Activated CD4-positive, alpha-beta T cell treated with anti-CD3 and anti-CD28 coated beads, Interleukin-2, amount 10 ng/mL, durations not matched to agents 24 days and 14 days (primary cell): ENCODE data around the gene ANKRD44. TPM values are rescaled to one million over a fixed set of nuclear protein-coding genes. Genes with fewer than 3 reads are reported as not detected.

Source experiments
- DNase-seq: peaks from one replicate; pipeline ENCODE4 v3.0.0; 2022
- H3K27ac Mint-ChIP-seq: one replicate; pipeline ENCODE4 v1.8.0; 2022; ENCODE audit warnings: mild to moderate bottlenecking, mixed read lengths
- H3K27me3 Mint-ChIP-seq: one replicate; pipeline ENCODE4 v1.8.0; 2022; ENCODE audit warnings: mixed read lengths
- H3K36me3 Mint-ChIP-seq: one replicate; pipeline ENCODE4 v1.8.0; 2022; ENCODE audit warnings: low read depth, mild to moderate bottlenecking, mixed read lengths
- H3K4me1 Mint-ChIP-seq: one replicate; pipeline ENCODE4 v1.8.0; 2021; ENCODE audit warnings: mixed read lengths
- H3K4me3 Mint-ChIP-seq: one replicate; pipeline ENCODE4 v1.8.0; 2022; ENCODE audit warnings: mild to moderate bottlenecking, moderate library complexity, mixed read lengths
- H3K9me3 Mint-ChIP-seq: one replicate; pipeline ENCODE4 v1.8.0; 2021; ENCODE audit warnings: mixed read lengths
- intact Hi-C: fragments of 100-400 bp; cut with micrococcal nuclease; formaldehyde crosslinking; loops from one replicate; pipeline ENCODE4 v1.15.1; 2023
- total RNA-seq: library from RNA; stranded (reverse); gene quantifications from 2 replicates; pipeline ENCODE4 v1.2.3, GENCODE V29; 2022

ANKRD44 gene
- total RNA-seq, 1 donor from 2014 or later: 147 TPM

DNA sequence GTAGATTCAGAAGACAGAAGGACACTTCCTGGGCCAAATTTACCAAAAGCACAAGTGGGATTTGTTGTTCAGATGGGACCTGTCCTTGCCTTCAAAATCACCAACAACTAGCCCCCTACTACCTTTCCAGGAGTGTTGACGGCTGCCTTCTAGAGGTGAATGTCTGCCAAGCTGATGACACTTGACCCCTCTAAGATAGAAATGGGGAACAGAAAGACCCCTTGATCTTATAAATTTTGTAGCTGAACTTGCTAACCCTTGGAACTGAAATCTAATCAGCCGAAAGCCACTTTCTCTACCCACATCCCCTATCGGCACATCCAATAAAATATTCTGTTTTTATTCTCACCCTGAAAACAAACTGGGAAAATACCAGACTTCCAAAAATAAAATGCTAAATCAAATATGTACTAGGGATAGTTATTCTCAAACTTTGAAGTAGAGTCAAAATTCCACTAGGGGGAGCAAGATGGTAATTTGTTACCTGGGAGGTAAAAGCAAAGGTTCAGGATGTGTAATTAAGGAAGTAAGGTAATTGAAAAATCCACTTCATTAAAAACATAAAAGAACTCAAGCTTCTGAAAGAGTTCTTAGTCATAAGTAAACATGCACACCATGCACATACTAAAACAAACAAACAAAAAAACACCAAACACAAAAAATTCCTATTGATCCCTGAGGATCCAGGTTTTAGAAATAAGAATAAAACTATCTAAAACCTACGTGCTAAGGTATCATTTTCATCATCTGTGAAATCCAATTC, 119.2 kb downstream of the ANKRD44 start:
- Mint-ChIP-seq H3K36me3 (peaks cover 12% of the 10 kb centered on the region), H3K27me3 (no peaks in the 10 kb centered on the region), H3K4me3 (no peak overlapping the region), H3K9me3 (no peaks in the 10 kb centered on the region), H3K4me1 (peaks cover 68% of the 10 kb centered on the region), H3K27ac (peak overlapping the region; percentile 69)
- DNase-seq: peak; percentile 73
- intact Hi-C loops: loop anchor here (1.0 to 2.0 kb wide), 3 partner anchors 79 to 187 kb away; no protein-coding TSS in a partner anchor

DNA sequence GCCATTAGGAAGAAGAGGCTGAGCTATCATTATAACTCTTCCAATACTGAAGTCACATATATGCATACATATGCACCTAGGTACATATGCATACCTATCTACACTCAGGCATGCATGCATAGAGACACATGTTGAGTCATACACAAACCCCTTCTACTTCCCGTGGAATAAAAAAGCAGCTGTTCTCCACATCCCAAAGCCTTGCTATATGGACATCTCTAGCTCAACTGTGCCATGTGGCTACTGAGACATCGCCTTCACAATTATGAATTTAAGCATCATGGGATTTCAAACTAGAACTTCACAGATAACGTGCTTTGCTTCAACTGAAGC, 120.5 kb downstream of the ANKRD44 start:
- peaks cover 23% of the 10 kb centered on the region for H3K36me3 Mint-ChIP-seq
- peaks cover 64% of the 10 kb centered on the region for H3K4me1 Mint-ChIP-seq
- H3K9me3 Mint-ChIP-seq: no peaks in the 10 kb centered on the region
- DNase-seq: no peak
- H3K4me3 Mint-ChIP-seq: no peak overlapping the region
- H3K27ac Mint-ChIP-seq: no peak overlapping the region
- H3K27me3 Mint-ChIP-seq: no peaks in the 10 kb centered on the region
- intact Hi-C loops: loop anchor here (2.0 kb wide), 1 partner anchor 77 kb away; no protein-coding TSS in a partner anchor

DNA sequence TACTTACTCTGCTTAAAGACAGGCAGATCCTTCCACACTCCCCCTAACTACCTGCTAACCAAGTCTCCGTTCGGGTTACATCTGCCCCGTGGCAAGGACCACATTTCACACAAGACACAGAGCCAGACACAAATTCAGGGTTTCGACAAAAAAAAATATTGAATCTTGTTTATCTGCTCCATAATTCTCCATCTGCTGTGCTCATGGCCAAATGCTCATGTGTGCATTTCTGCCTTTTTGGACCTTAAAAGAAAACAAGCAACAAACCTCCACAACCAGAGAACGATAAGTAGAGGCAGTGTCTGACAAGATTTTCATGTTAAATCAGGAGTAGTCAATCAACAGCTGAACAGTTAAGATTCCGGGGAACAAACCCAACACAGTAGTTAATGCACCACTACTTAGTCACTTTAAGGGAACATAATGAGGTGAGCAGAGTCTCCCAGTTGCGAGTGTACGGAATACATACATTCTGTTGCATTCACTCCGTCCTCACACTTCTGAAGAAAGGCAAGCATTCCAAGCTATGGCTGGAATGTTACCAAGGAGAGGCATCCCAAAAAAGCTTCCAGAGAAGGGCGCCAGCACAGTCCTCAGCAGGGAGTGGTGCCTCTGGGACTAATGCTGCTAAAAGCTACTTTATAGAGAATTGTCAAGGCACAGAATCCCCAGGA, 121.0 kb downstream of the ANKRD44 start:
- H3K36me3 Mint-ChIP-seq: peaks cover 24% of the 10 kb centered on the region
- no peaks in the 10 kb centered on the region for H3K27me3 Mint-ChIP-seq
- peak overlapping the region; percentile 35 for H3K27ac Mint-ChIP-seq
- H3K4me1 Mint-ChIP-seq: peaks cover 62% of the 10 kb centered on the region
- H3K4me3 Mint-ChIP-seq: no peak overlapping the region
- DNase-seq: no peak
- H3K9me3 Mint-ChIP-seq: no peaks in the 10 kb centered on the region
- intact Hi-C loops: loop anchor here (2.0 kb wide), 1 partner anchor 77 kb away; no protein-coding TSS in a partner anchor

GRCh38 chr2:197185676-197186075, 124.9 kb downstream of the ANKRD44 start:
- Mint-ChIP-seq H3K4me1 (peaks cover 54% of the 10 kb centered on the region), H3K27me3 (no peaks in the 10 kb centered on the region), H3K36me3 (peaks cover 52% of the 10 kb centered on the region), H3K9me3 (no peaks in the 10 kb centered on the region), H3K27ac (peak overlapping the region; percentile 52), H3K4me3 (no peak overlapping the region)
- DNase-seq: no peak
- intact Hi-C loops: no loop called here

DNA sequence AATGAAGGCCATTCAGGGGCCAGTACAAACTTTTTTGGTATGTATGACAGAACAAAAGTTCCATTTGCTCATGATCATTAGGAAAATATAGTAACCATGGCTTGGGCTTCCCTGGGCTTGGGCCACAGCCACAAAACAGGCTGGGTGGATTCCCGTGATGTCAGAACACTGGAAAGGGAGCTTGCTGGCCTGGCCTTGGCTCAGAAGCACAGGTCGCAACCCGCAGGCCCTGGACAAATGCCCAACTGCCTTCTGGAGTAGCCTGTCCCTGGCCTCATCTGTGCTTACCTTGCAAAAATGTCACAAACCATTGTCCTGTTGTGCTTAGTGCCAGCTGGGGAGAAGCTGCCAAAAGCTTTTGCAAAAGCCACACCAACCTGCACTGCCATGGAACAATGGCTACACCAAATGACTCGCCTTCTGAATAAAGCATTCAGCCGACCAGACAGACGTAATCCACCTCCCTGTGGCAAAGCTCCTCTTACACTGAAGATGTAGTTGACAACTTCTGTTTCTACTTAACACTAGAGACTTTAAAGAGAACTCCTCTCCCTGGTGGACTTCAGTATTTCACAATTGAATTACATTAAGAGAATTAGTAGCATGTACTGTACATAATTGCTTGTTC, 125.5 kb downstream of the ANKRD44 start:
- peaks cover 56% of the 10 kb centered on the region for H3K4me1 Mint-ChIP-seq
- no peak for DNase-seq
- intact Hi-C loops: loop anchor here (5.0 kb wide), 1 partner anchor 38 kb away; no protein-coding TSS in a partner anchor
- H3K27ac Mint-ChIP-seq: peak overlapping the region; percentile 52
- no peaks in the 10 kb centered on the region for H3K27me3 Mint-ChIP-seq
- peaks cover 55% of the 10 kb centered on the region for H3K36me3 Mint-ChIP-seq
- H3K9me3 Mint-ChIP-seq: no peaks in the 10 kb centered on the region
- H3K4me3 Mint-ChIP-seq: no peak overlapping the region

DNA sequence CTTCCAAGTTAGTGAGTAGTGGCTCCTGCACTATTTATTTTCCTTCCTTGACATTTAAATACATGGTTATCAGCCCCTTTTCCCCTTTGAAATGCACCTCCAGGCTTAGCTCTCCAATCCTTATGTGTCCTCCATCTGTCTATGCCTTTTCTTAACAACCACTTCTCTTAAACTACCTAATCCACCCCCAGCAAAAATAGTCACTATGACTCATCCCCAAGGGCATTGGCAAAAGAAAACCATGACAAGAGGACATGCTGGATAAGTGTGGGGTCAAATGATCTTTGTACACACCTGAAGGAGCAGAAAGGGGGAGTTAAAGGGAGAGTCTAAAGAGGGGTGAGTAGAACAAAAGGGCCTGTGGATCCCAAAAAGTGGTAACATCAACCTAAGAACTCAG, 127.2 kb downstream of the ANKRD44 start:
- Mint-ChIP-seq H3K27ac (peak overlapping the region; percentile 14), H3K4me1 (peaks cover 41% of the 10 kb centered on the region), H3K36me3 (peaks cover 58% of the 10 kb centered on the region), H3K4me3 (no peak overlapping the region), H3K9me3 (no peaks in the 10 kb centered on the region), H3K27me3 (no peaks in the 10 kb centered on the region)
- DNase-seq: no peak
- intact Hi-C loops: loop anchor here (5.0 kb wide), 1 partner anchor 36 kb away; no protein-coding TSS in a partner anchor

GRCh38 chr2:197182668-197183067, 127.9 kb downstream of the ANKRD44 start:
- intact Hi-C loops: loop anchor here (5.0 kb wide), 1 partner anchor 35 kb away; no protein-coding TSS in a partner anchor
- Mint-ChIP-seq H3K36me3 (peaks cover 58% of the 10 kb centered on the region), H3K4me3 (no peak overlapping the region), H3K27me3 (no peaks in the 10 kb centered on the region), H3K9me3 (no peaks in the 10 kb centered on the region), H3K4me1 (peaks cover 36% of the 10 kb centered on the region), H3K27ac (peak overlapping the region; percentile 19)
- DNase-seq: no peak

DNA sequence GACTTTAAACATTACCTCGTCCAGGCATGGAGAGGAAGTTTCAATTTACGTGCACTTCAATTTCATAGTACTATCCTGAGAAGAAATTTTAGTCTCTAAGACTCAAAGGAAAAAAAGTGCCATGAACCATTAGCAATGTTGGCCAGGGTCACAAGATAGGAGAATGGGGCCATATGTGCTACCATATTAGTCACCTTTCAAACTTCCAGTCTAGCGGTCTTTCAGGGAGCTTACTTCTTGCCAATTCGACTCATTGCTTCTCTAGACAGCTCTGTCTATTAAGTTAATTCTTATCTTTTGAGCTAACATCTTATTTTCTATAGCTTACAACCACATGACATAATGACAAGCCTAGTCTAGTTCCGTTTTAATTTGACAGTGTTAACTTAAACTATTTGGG, 129.1 kb downstream of the ANKRD44 start:
- intact Hi-C loops: loop anchor here (5.0 kb wide), 1 partner anchor 34 kb away; no protein-coding TSS in a partner anchor
- no peaks in the 10 kb centered on the region for H3K9me3 Mint-ChIP-seq
- peaks cover 28% of the 10 kb centered on the region for H3K4me1 Mint-ChIP-seq
- no peak for DNase-seq
- no peaks in the 10 kb centered on the region for H3K27me3 Mint-ChIP-seq
- H3K4me3 Mint-ChIP-seq: no peak overlapping the region
- H3K36me3 Mint-ChIP-seq: peaks cover 55% of the 10 kb centered on the region
- H3K27ac Mint-ChIP-seq: no peak overlapping the region

GRCh38 chr2:197179744-197180498, 130.7 kb downstream of the ANKRD44 start:
- H3K9me3 Mint-ChIP-seq: no peaks in the 10 kb centered on the region
- intact Hi-C loops: loop anchor here (5.0 kb wide), 1 partner anchor 33 kb away; no protein-coding TSS in a partner anchor
- H3K4me3 Mint-ChIP-seq: no peak overlapping the region
- no peak for DNase-seq
- no peaks in the 10 kb centered on the region for H3K27me3 Mint-ChIP-seq
- peaks cover 49% of the 10 kb centered on the region for H3K36me3 Mint-ChIP-seq
- H3K4me1 Mint-ChIP-seq: peaks cover 22% of the 10 kb centered on the region
- H3K27ac Mint-ChIP-seq: no peak overlapping the region

DNA sequence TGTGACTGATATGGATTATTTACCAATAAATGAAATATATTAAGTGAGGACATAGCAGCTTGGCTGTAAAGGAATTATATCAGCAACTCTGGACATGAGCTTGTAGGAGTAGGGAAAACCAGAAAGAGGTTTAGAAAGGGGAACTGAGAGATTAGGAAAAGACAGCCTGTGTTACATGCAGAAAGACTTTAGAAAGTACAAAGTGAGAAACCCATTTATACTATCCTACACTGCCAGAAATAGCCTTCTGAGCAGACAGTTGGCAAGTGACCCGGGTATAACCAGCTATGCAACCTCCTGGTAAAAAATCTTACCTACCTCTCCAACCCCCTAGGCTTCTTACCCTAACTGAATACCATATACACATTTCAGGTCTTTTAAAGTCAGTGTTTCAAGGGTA, 134.1 kb downstream of the ANKRD44 start:
- intact Hi-C loops: no loop called here
- DNase-seq: no peak
- no peaks in the 10 kb centered on the region for H3K9me3 Mint-ChIP-seq
- no peak overlapping the region for H3K27ac Mint-ChIP-seq
- no peak overlapping the region for H3K4me3 Mint-ChIP-seq
- H3K27me3 Mint-ChIP-seq: no peaks in the 10 kb centered on the region
- peaks cover 26% of the 10 kb centered on the region for H3K36me3 Mint-ChIP-seq
- H3K4me1 Mint-ChIP-seq: peaks cover 10% of the 10 kb centered on the region

DNA sequence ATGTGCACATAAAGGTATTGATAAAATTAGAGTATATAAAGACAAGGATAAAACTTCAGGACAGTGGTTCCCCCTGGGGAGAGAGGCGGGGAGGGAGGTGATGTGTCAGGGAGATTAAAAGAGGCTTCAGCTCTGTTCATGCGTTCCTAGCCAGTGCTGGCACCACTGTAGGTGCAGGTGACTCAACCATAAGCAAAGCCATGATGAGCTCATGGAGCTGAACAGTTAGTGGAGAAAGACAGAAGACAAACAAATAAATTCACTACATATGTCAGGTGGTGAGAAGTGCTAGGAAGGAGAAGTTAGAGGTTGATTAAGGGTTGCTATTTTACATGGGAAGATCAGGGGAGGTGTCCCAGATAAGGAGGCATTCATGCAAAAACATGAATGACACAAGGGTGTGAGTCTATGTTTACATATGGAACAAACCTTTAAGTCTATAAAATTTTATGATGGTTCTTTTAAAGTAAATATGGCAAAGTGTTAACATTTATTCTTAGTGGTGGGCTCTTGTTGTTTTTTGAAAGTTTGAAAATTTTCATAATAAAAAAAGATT, 136.0 kb downstream of the ANKRD44 start:
- H3K36me3 Mint-ChIP-seq: peaks cover 16% of the 10 kb centered on the region
- H3K4me1 Mint-ChIP-seq: peaks cover 13% of the 10 kb centered on the region
- H3K4me3 Mint-ChIP-seq: no peak overlapping the region
- peak; percentile 50 for DNase-seq
- no peaks in the 10 kb centered on the region for H3K27me3 Mint-ChIP-seq
- intact Hi-C loops: no loop called here
- peak overlapping the region; percentile 17 for H3K27ac Mint-ChIP-seq
- no peaks in the 10 kb centered on the region for H3K9me3 Mint-ChIP-seq

DNA sequence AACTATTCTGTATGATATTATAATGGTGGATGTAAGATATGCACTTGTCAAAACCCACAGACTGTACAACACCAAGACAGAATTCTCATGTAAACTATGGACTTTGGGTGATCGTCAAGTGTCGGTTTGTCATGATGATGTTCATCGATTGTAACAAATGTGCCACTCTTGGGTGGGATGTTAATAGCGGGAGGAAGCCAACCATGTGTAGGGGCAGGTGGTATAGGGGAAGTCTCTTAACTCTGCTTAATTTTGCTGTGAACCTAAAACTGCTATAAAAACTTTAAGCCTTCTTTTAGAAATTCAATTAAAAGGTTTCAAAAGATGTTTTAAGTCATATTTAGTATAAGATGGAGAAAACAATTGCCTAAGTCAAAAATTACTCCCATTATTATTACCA, 139.0 kb downstream of the ANKRD44 start:
- no peaks in the 10 kb centered on the region for H3K27me3 Mint-ChIP-seq
- intact Hi-C loops: no loop called here
- no peak overlapping the region for H3K27ac Mint-ChIP-seq
- peaks cover 17% of the 10 kb centered on the region for H3K36me3 Mint-ChIP-seq
- no peak for DNase-seq
- H3K4me1 Mint-ChIP-seq: peaks cover 34% of the 10 kb centered on the region
- H3K9me3 Mint-ChIP-seq: no peaks in the 10 kb centered on the region
- no peak overlapping the region for H3K4me3 Mint-ChIP-seq

GRCh38 chr2:197170208-197170607, 140.4 kb downstream of the ANKRD44 start:
- Mint-ChIP-seq H3K27me3 (no peaks in the 10 kb centered on the region), H3K36me3 (peaks cover 11% of the 10 kb centered on the region), H3K4me3 (no peak overlapping the region), H3K9me3 (no peaks in the 10 kb centered on the region), H3K4me1 (peaks cover 34% of the 10 kb centered on the region), H3K27ac (peak overlapping the region; percentile 76)
- no peak for DNase-seq
- intact Hi-C loops: no loop called here
